Measurements from ENCODE around the gene DSTYK.
"Not testable (repeated sequence)": the region's sequence is repeated elsewhere in the genome, so short reads cannot be mapped to it uniquely, and the experiment has no call there.

DSTYK gene

GRCh38 chr1:205169248-205169647 lies 42.3 kb downstream of the DSTYK start:
- no peak for DNase-seq

GRCh38 chr1:205168291-205168690 lies 43.2 kb downstream of the DSTYK start:
- DNase-seq, result no peak

GRCh38 chr1:205162301-205162700 lies 49.2 kb downstream of the DSTYK start:
- DNase-seq, result no peak

GRCh38 chr1:205161076-205161475 lies 50.4 kb downstream of the DSTYK start:
- no peak for DNase-seq

GRCh38 chr1:205158048-205158616 lies 53.4 kb downstream of the DSTYK start:
- DNase-seq, result no peak

- not testable (repeated sequence) for DNase-seq
These were observed 55.7 kb downstream of the DSTYK start for GRCh38 chr1:205155665-205156377.

GRCh38 chr1:205152505-205152904 lies 59.0 kb downstream of the DSTYK start:
- no peak for DNase-seq

- DNase-seq, result no peak
These were observed 60.7 kb downstream of the DSTYK start for GRCh38 chr1:205150651-205151428.

- DNase-seq, result no peak
These were observed 64.2 kb downstream of the DSTYK start for GRCh38 chr1:205147191-205147835.

- DNase-seq, result no peak
These were observed 66.8 kb downstream of the DSTYK start for GRCh38 chr1:205144751-205145150.

GRCh38 chr1:205144046-205144720 lies 67.3 kb downstream of the DSTYK start:
- DNase-seq, result no peak

GRCh38 chr1:205142102-205142469 lies 69.4 kb downstream of the DSTYK start:
- no peak for DNase-seq

GRCh38 chr1:205141236-205142101 lies 70.0 kb downstream of the DSTYK start:
- peak; percentile 83 for DNase-seq

- no peak for DNase-seq
These were observed 71.4 kb downstream of the DSTYK start for GRCh38 chr1:205140113-205140512.

- no peak for DNase-seq
These were observed 73.6 kb downstream of the DSTYK start for GRCh38 chr1:205137901-205138300.

- no peak for DNase-seq
These were observed 78.2 kb downstream of the DSTYK start for GRCh38 chr1:205133287-205133686.

- no peak for DNase-seq
These were observed 82.0 kb downstream of the DSTYK start for GRCh38 chr1:205129447-205130029.

GRCh38 chr1:205128050-205128449 lies 83.5 kb downstream of the DSTYK start:
- no peak for DNase-seq

GRCh38 chr1:205127646-205128045 lies 83.9 kb downstream of the DSTYK start:
- DNase-seq, result no peak

- DNase-seq, result no peak
These were observed 86.8 kb downstream of the DSTYK start for GRCh38 chr1:205124726-205125125.

GRCh38 chr1:205122489-205122882 lies 89.0 kb downstream of the DSTYK start:
- DNase-seq, result no peak
